IMR-90 (cell line): ENCODE results near the gene FBXW11. TPM values are rescaled to one million over a fixed set of nuclear protein-coding genes. Genes with fewer than 3 reads are reported as not detected.

Experiments used
- ATAC-seq: fragments of 200-7000 bp; cut with Tn5 transposase; 2 replicates; pipeline ENCODE4 v1.9.1; 2020; ENCODE audit warnings: low read depth, mild to moderate bottlenecking, moderate library complexity
- BruUV-seq: library from RNA; stranded (reverse); fragments of 400-500 nt; replicated peaks from 2 replicates; lab custom pipeline; 2021; lab: Mats Ljungman, UMichigan
- CTCF ChIA-PET: fragments of 300-600 bp; formaldehyde crosslinking; extraction: SDS; loops from one replicate; lab custom pipeline; 2021; ENCODE audit warnings: antibody characterized with exemption; lab: Yijun Ruan, JAX
- POLR2A ChIA-PET: fragments of 300-600 bp; sonication (Branson Sonifier 250); formaldehyde crosslinking; loops from one replicate; lab custom pipeline; 2022; ENCODE audit warnings: antibody characterized with exemption; ENCODE audit not compliant: unreplicated experiment; lab: Charles Lee
- DNase-seq: peaks from one replicate; pipeline ENCODE4 v3.0.0; 2013
- H2AFZ ChIP-seq: replicated peaks from 2 replicates; pipeline ENCODE3; 2013; ENCODE audit warnings: low read length, mild to moderate bottlenecking; ENCODE audit not compliant: poor library complexity
- H2AK5ac ChIP-seq: 2 replicates; pipeline ENCODE4 v1.6.1; 2013; ENCODE audit warnings: low read depth, low read length, inconsistent platforms
- H2AK9ac ChIP-seq: replicated peaks from 2 replicates; pipeline ENCODE3; 2013; ENCODE audit warnings: mild to moderate bottlenecking, low read depth, low read length, moderate library complexity; ENCODE audit not compliant: poor library complexity
- H2BK120ac ChIP-seq: 2 replicates; pipeline ENCODE4 v1.6.1; 2013; ENCODE audit warnings: low read depth, low read length, inconsistent platforms
- H2BK15ac ChIP-seq: 3 replicates; pipeline ENCODE4 v1.6.1; 2013; ENCODE audit warnings: low read depth, low read length, inconsistent platforms
- H2BK20ac ChIP-seq: 2 replicates; pipeline ENCODE4 v1.6.1; 2013; ENCODE audit warnings: low read depth, mild to moderate bottlenecking, inconsistent platforms, low read length, moderate library complexity
- H2BK5ac ChIP-seq: 2 replicates; pipeline ENCODE4 v1.6.1; 2013; ENCODE audit warnings: mild to moderate bottlenecking, low read depth, low read length, inconsistent platforms; ENCODE audit not compliant: poor library complexity, severe bottlenecking
- H3K14ac ChIP-seq: replicated peaks from 2 replicates; pipeline ENCODE4 v1.6.1; 2013; ENCODE audit warnings: low read depth, low read length, inconsistent platforms
- H3K18ac ChIP-seq: 2 replicates; pipeline ENCODE4 v1.6.1; 2013; ENCODE audit warnings: low read depth, low read length, control low read depth
- H3K23ac ChIP-seq: 2 replicates; pipeline ENCODE4 v1.6.1; 2013; ENCODE audit warnings: low read depth, low read length, inconsistent platforms
- H3K27ac ChIP-seq: 2 replicates; pipeline ENCODE4 v1.5.1; 2013; ENCODE audit warnings: mild to moderate bottlenecking, control low read depth, low read length; ENCODE audit not compliant: insufficient read depth
- H3K27me3 ChIP-seq: 2 replicates; pipeline ENCODE4 v1.6.1; 2013; ENCODE audit warnings: low read length; ENCODE audit not compliant: control insufficient read depth, insufficient read depth
- H3K36me3 ChIP-seq: 2 replicates; pipeline ENCODE4 v1.6.1; 2013; ENCODE audit warnings: low read length, mixed read lengths; ENCODE audit not compliant: control insufficient read depth, insufficient read depth
- H3K4ac ChIP-seq: 2 replicates; pipeline ENCODE4 v1.6.1; 2013; ENCODE audit warnings: low read depth, low read length, inconsistent platforms
- H3K4me1 ChIP-seq: 2 replicates; pipeline ENCODE4 v1.6.1; 2013; ENCODE audit warnings: low read length, mixed read lengths; ENCODE audit not compliant: control insufficient read depth, insufficient read depth
- H3K4me2 ChIP-seq: 2 replicates; pipeline ENCODE4 v1.6.1; 2013; ENCODE audit warnings: low read depth, mild to moderate bottlenecking, control low read depth, low read length, moderate library complexity
- H3K4me3 ChIP-seq: 2 replicates; pipeline ENCODE4 v1.5.1; 2013; ENCODE audit warnings: low read depth, mild to moderate bottlenecking, control low read depth, low read length, moderate library complexity; ENCODE audit not compliant: insufficient read depth
- H3K56ac ChIP-seq: 2 replicates; pipeline ENCODE4 v1.6.1; 2013; ENCODE audit warnings: low read length, inconsistent platforms; ENCODE audit not compliant: insufficient read depth; ENCODE audit errors: extremely low read depth
- H3K79me1 ChIP-seq, 2 experiments: 2 replicates each; pipeline ENCODE4 v1.6.1; 2013; ENCODE audit warnings: low read length in 2 of 2, inconsistent platforms in 1 of 2, low read depth in 1 of 2
- H3K9ac ChIP-seq: 2 replicates; pipeline ENCODE4 v1.6.1; 2013; ENCODE audit warnings: low read depth, low read length, control low read depth
- H3K9me1 ChIP-seq: 2 replicates; pipeline ENCODE4 v1.6.1; 2013; ENCODE audit warnings: low read length, inconsistent platforms; ENCODE audit not compliant: insufficient read depth
- H3K9me3 ChIP-seq: 2 replicates; pipeline ENCODE4 v1.6.1; 2013; ENCODE audit warnings: low read length; ENCODE audit not compliant: control insufficient read depth, insufficient read depth
- H4K20me1 ChIP-seq: 2 replicates; pipeline ENCODE4 v1.6.1; 2013; ENCODE audit warnings: low read length, inconsistent platforms; ENCODE audit not compliant: insufficient read depth
- H4K5ac ChIP-seq: 2 replicates; pipeline ENCODE4 v1.6.1; 2013; ENCODE audit warnings: mild to moderate bottlenecking, low read depth, low read length, control low read depth
- H4K8ac ChIP-seq, 2 experiments: 2 replicates each; pipeline ENCODE4 v1.6.1; 2013; ENCODE audit warnings: low read depth in 2 of 2, low read length in 2 of 2, control low read depth in 1 of 2, inconsistent platforms in 1 of 2
- H4K91ac ChIP-seq: 2 replicates; pipeline ENCODE4 v1.6.1; 2013; ENCODE audit warnings: low read depth, low read length, inconsistent platforms; ENCODE audit not compliant: insufficient read depth
- BHLHE40 ChIP-seq: fragments of 150-350 bp; IDR thresholded peaks from 2 replicates; pipeline ENCODE4 v1.6.1; 2016; ENCODE audit warnings: mild to moderate bottlenecking, low read depth, low read length
- CEBPB ChIP-seq: IDR thresholded peaks from 2 replicates; pipeline ENCODE4 v1.6.1; 2012; ENCODE audit warnings: low read depth, low read length, improper control_type of control experiment
- CHD1 ChIP-seq: IDR thresholded peaks from 2 replicates; pipeline ENCODE4 v1.6.1; 2012; ENCODE audit warnings: low read depth, low read length, improper control_type of control experiment
- FOS ChIP-seq: fragments of 150-350 bp; IDR thresholded peaks from 2 replicates; pipeline ENCODE4 v1.6.1; 2016; ENCODE audit warnings: low read depth, low read length
- MAFK ChIP-seq: IDR thresholded peaks from 2 replicates; pipeline ENCODE4 v1.6.1; 2012; ENCODE audit warnings: low read depth, low read length, improper control_type of control experiment
- MAZ ChIP-seq: IDR thresholded peaks from 2 replicates; pipeline ENCODE4 v1.6.1; 2012; ENCODE audit warnings: low read depth, mild to moderate bottlenecking, low read length, improper control_type of control experiment, moderate library complexity, borderline replicate concordance
- MXI1 ChIP-seq: IDR thresholded peaks from 2 replicates; pipeline ENCODE4 v1.6.1; 2012; ENCODE audit warnings: low read depth, mild to moderate bottlenecking, low read length, moderate library complexity, borderline replicate concordance
- NFE2L2 ChIP-seq: fragments of 150-350 bp; IDR thresholded peaks from 2 replicates; pipeline ENCODE4 v1.6.1; 2016; ENCODE audit warnings: low read depth, mild to moderate bottlenecking, low read length
- POLR2A ChIP-seq: IDR thresholded peaks from 2 replicates; pipeline ENCODE4 v1.6.1; 2012; ENCODE audit warnings: mild to moderate bottlenecking, low read depth, low read length
- RAD21 ChIP-seq: IDR thresholded peaks from 2 replicates; pipeline ENCODE4 v1.6.1; 2012; ENCODE audit warnings: low read length, improper control_type of control experiment
- RCOR1 ChIP-seq: IDR thresholded peaks from 2 replicates; pipeline ENCODE4 v1.6.1; 2012; ENCODE audit warnings: mild to moderate bottlenecking, low read length, improper control_type of control experiment; ENCODE audit not compliant: insufficient replicate concordance
- RFX5 ChIP-seq: IDR thresholded peaks from 2 replicates; pipeline ENCODE4 v1.8.0; 2012; ENCODE audit warnings: low read depth, mild to moderate bottlenecking, low read length, moderate library complexity
- WGBS, 2 experiments: methylation state at CpG; one replicate each; pipeline versions ENCODE4 v1.1.5 to v1.1.7; 2013; ENCODE audit warnings: missing lambda C conversion rate in 2 of 2; ENCODE audit not compliant: insufficient read length in 1 of 2; ENCODE audit errors: extremely low coverage in 2 of 2; 5-methylcytosine and 5-hydroxymethylcytosine counted together
- dilution Hi-C: fragments of 300-500 bp; cut with HindIII; formaldehyde crosslinking; loops from one replicate; pipeline ENCODE4 v1.14.3; 2018; ENCODE audit warnings: low sequenced_read_pairs; ENCODE audit not compliant: unreplicated experiment
- in situ Hi-C: fragments of 300-500 bp; cut with MboI; formaldehyde crosslinking; loops from 3 replicates; pipeline ENCODE4 v1.14.3; 2019; ENCODE audit warnings: low sequenced_read_pairs, inconsistent platforms, mixed read lengths
- intact Hi-C: fragments of 100-400 bp; cut with micrococcal nuclease; formaldehyde crosslinking; loops from 2 replicates; pipeline ENCODE4 v1.10.0; 2022
- polyA plus RNA-seq, 3 experiments: library from polyadenylated mRNA; depleted of rRNA; stranded (reverse); fragments of >200 nt; gene quantifications; 2 replicates each; pipeline ENCODE4 v1.2.3, GENCODE V29; 2012; ENCODE audit warnings: low replicate concordance in 1 of 3
- total RNA-seq: library from RNA; depleted of rRNA; stranded (reverse); fragments of >200 nt; gene quantifications from 2 replicates; pipeline ENCODE4 v1.2.3, GENCODE V29; 2012
- TF ChIP-seq, protein P1 (sequence below): fragments of 150-350 bp; IDR thresholded peaks from 2 replicates; pipeline ENCODE4 v1.6.1; 2017; ENCODE audit warnings: mild to moderate bottlenecking, antibody characterized with exemption, low read length, low read depth
- TF ChIP-seq, protein P2 (sequence below): fragments of 150-350 bp; IDR thresholded peaks from 2 replicates; pipeline ENCODE4 v1.6.1; 2016; ENCODE audit warnings: low read depth, mild to moderate bottlenecking, low read length, moderate library complexity, borderline replicate concordance
- TF ChIP-seq, protein P3 (sequence below): conservative IDR thresholded peaks from 2 replicates; pipeline ENCODE4 v1.5.1; 2012; ENCODE audit warnings: mild to moderate bottlenecking, low read depth, low read length, improper control_type of control experiment

FBXW11 gene
- total and polyA plus RNA-seq, 2 of the 4 experiments (the other 2 are of a cell fraction) = 34.3 to 97.1 TPM

DNA sequence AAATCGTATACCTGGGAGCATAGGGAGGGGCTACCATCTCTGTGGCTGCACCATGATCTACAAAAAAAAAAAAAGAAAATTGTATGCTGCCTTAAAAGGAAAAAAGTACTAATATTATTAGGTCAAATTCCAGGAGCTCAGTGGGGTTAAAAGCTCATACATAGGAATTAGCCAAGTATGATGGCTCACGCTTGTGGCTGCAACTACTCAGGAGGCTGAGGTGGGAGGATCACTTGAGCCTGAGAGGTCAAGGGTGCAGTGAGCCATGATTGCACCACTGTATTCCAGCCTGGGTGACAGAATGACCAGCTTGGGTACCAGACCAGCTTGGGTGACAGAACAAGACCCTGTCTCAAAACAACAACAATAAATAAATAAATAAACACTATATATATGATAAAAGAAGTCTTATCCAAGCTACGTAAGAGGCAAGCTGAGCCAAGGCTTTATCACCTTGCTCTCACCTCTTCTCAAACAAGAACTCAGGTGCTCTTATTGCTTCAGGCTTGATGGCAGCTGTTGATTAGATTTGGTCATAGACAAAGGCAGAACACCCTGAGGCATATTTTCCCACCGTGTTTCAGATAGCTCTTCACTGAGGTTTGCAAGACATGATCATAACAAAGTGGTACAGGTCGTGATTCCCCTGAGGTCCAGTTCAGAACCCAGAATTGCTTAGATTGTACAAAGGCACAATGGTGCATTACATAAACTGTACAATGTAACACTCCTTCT, 3.3 kb upstream of the FBXW11 start:
- no TSS peak for BruUV-seq
- DNase-seq = no peak
- POLR2A ChIA-PET = no interaction called here

More for the DNA sequence above, 3.3 kb upstream of the FBXW11 start:
- Histone ChIP-seq H3K23ac (no peak overlapping the region), H3K27me3 (no peaks in the 10 kb centered on the region), H3K9me3 (no peaks in the 10 kb centered on the region), H3K36me3 (no peaks in the 10 kb centered on the region), H2BK15ac (no peak overlapping the region), H3K18ac (no peak overlapping the region), H2AK9ac (no peak overlapping the region), H2BK20ac (no peak overlapping the region), H3K9me1 (0 out of 2 replicates have a peak, but pooled peaks cover 2% of the 10 kb centered on the region), H4K5ac (no peak overlapping the region), H3K79me1 (peaks cover 7 to 36% of the 10 kb centered on the region in 2 experiments), H3K27ac (no peak overlapping the region), H4K8ac (no peak overlapping the region), H3K4me2 (no peak overlapping the region), H2AFZ (no peak overlapping the region), H3K9ac (no peak overlapping the region), H3K4ac (no peak overlapping the region), H2BK5ac (no peak overlapping the region), H2AK5ac (no peak overlapping the region), H3K4me3 (no peak overlapping the region), H4K20me1 (peaks cover 17% of the 10 kb centered on the region), H3K4me1 (0 out of 2 replicates have a peak, but pooled peaks cover 4% of the 10 kb centered on the region), H3K14ac (no peak overlapping the region), H3K56ac (no peak overlapping the region), H2BK120ac (no peak overlapping the region), H4K91ac (no peak overlapping the region)
- intact Hi-C loops = loop anchor here (5.0 kb wide), 1 partner anchor 178 kb away; the partner anchor contains the start of gene STK10
- dilution Hi-C loops = no loop called here
- TF ChIP-seq, protein P1, sequence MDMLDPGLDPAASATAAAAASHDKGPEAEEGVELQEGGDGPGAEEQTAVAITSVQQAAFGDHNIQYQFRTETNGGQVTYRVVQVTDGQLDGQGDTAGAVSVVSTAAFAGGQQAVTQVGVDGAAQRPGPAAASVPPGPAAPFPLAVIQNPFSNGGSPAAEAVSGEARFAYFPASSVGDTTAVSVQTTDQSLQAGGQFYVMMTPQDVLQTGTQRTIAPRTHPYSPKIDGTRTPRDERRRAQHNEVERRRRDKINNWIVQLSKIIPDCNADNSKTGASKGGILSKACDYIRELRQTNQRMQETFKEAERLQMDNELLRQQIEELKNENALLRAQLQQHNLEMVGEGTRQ = no peak
- TF ChIP-seq, protein P2, sequence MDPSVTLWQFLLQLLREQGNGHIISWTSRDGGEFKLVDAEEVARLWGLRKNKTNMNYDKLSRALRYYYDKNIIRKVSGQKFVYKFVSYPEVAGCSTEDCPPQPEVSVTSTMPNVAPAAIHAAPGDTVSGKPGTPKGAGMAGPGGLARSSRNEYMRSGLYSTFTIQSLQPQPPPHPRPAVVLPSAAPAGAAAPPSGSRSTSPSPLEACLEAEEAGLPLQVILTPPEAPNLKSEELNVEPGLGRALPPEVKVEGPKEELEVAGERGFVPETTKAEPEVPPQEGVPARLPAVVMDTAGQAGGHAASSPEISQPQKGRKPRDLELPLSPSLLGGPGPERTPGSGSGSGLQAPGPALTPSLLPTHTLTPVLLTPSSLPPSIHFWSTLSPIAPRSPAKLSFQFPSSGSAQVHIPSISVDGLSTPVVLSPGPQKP = no peak
- TF ChIP-seq CEBPB (no peak), POLR2A (no peak), FOS (no peak), MXI1 (no peak), RFX5 (no peak), NFE2L2 (no peak), RCOR1 (no peak), MAFK (no peak), BHLHE40 (no peak), MAZ (no peak), CHD1 (no peak), RAD21 (no peak)
- TF ChIP-seq, protein P3, sequence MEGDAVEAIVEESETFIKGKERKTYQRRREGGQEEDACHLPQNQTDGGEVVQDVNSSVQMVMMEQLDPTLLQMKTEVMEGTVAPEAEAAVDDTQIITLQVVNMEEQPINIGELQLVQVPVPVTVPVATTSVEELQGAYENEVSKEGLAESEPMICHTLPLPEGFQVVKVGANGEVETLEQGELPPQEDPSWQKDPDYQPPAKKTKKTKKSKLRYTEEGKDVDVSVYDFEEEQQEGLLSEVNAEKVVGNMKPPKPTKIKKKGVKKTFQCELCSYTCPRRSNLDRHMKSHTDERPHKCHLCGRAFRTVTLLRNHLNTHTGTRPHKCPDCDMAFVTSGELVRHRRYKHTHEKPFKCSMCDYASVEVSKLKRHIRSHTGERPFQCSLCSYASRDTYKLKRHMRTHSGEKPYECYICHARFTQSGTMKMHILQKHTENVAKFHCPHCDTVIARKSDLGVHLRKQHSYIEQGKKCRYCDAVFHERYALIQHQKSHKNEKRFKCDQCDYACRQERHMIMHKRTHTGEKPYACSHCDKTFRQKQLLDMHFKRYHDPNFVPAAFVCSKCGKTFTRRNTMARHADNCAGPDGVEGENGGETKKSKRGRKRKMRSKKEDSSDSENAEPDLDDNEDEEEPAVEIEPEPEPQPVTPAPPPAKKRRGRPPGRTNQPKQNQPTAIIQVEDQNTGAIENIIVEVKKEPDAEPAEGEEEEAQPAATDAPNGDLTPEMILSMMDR = no peak
- ATAC-seq = no peak
- in situ Hi-C loops = no loop called here
- 77% methylated on average over 2 of the region's 5 CpGs; no CpG with 5 or more reads in 1 of the 2 experiments for WGBS, 2 experiments
- CTCF ChIA-PET = interaction anchor here (0.5 to 1.5 kb wide), 4 partner anchors 16 to 591 kb away, joined by 3 to 4 read pairs (median 4); no protein-coding TSS in a partner anchor
